Erythroblast (primary cell): Measurements from ENCODE around the gene CTPS1.

ENCODE experiments used
- GATA1 ChIP-seq: IDR thresholded peaks from 2 replicates; pipeline ENCODE4 v1.6.1; 2011; ENCODE audit warnings: low read depth, mild to moderate bottlenecking, control low read depth, low read length, moderate library complexity
- POLR2A ChIP-seq: IDR thresholded peaks from 2 replicates; pipeline ENCODE4 v1.6.1; 2011; ENCODE audit warnings: mild to moderate bottlenecking, low read length

GRCh38 chr1:41056907-41057306, 77.4 kb downstream of the CTPS1 start:
- TF ChIP-seq POLR2A: no peak
- TF ChIP-seq GATA1: no peak
